HG02798 (cell line): Measurements from ENCODE around the gene ARMC3.

ENCODE experiments used
- ATAC-seq: cut with Tn5 transposase; IDR thresholded peaks from one replicate; pipeline ENCODE4 v1.9.1; 2021; ENCODE audit warnings: mild to moderate bottlenecking; ENCODE audit not compliant: unreplicated experiment, poor library complexity

ARMC3 gene

GRCh38 chr10:22986771-22987542, 59.1 kb downstream of the ARMC3 start:
- peak; percentile 43 for ATAC-seq

GRCh38 chr10:22988581-22989360, 60.9 kb downstream of the ARMC3 start:
- peak; percentile 58 for ATAC-seq

GRCh38 chr10:22990443-22990842, 62.6 kb downstream of the ARMC3 start:
- ATAC-seq: no peak

- peak; percentile 67 for ATAC-seq
Measured at GRCh38 chr10:22992075-22992474, 64.2 kb downstream of the ARMC3 start.

GRCh38 chr10:22992621-22993020, 64.8 kb downstream of the ARMC3 start:
- ATAC-seq: no peak

GRCh38 chr10:22993314-22993713, 65.5 kb downstream of the ARMC3 start:
- ATAC-seq: no peak

GRCh38 chr10:22997096-22997495, 69.2 kb downstream of the ARMC3 start:
- ATAC-seq: no peak

GRCh38 chr10:22998091-22998490, 70.2 kb downstream of the ARMC3 start:
- ATAC-seq: no peak

GRCh38 chr10:22999942-23000341, 72.1 kb downstream of the ARMC3 start:
- no peak for ATAC-seq

GRCh38 chr10:23001901-23002516, 74.2 kb downstream of the ARMC3 start:
- no peak for ATAC-seq

GRCh38 chr10:23005150-23005549, 77.3 kb downstream of the ARMC3 start:
- ATAC-seq: no peak

GRCh38 chr10:23013581-23014335, 85.9 kb downstream of the ARMC3 start:
- ATAC-seq: no peak

- peak; percentile 100 for ATAC-seq
Measured at GRCh38 chr10:23015021-23015707, 87.3 kb downstream of the ARMC3 start.

- ATAC-seq: no peak
Measured at GRCh38 chr10:23016636-23017035, 88.8 kb downstream of the ARMC3 start.

GRCh38 chr10:23019633-23020032, 91.8 kb downstream of the ARMC3 start:
- no peak for ATAC-seq

- no peak for ATAC-seq
Measured at GRCh38 chr10:23021430-23021829, 93.6 kb downstream of the ARMC3 start.

GRCh38 chr10:23024002-23024401, 96.1 kb downstream of the ARMC3 start:
- ATAC-seq: no peak

GRCh38 chr10:23031318-23031717, 103.5 kb downstream of the ARMC3 start:
- ATAC-seq: no peak

- ATAC-seq: no peak
Measured at GRCh38 chr10:23034790-23035189, 106.9 kb downstream of the ARMC3 start.

- ATAC-seq: no peak
Measured at GRCh38 chr10:23035569-23035968, 107.7 kb downstream of the ARMC3 start.
